LNCAP (cell line): Measurements from ENCODE around the gene CD300H.

Source experiments
- CTCF ChIP-seq: fragments of 450-650 bp; IDR thresholded peaks from 2 replicates; pipeline ENCODE4 v1.5.1; 2017; ENCODE audit warnings: mild to moderate bottlenecking

The CD300H gene

GRCh38 chr17:74598346-74599022, 31.2 kb upstream of the CD300H start:
- no peak for TF ChIP-seq CTCF

GRCh38 chr17:74597069-74597790, 29.9 kb upstream of the CD300H start:
- TF ChIP-seq CTCF = no peak

DNA sequence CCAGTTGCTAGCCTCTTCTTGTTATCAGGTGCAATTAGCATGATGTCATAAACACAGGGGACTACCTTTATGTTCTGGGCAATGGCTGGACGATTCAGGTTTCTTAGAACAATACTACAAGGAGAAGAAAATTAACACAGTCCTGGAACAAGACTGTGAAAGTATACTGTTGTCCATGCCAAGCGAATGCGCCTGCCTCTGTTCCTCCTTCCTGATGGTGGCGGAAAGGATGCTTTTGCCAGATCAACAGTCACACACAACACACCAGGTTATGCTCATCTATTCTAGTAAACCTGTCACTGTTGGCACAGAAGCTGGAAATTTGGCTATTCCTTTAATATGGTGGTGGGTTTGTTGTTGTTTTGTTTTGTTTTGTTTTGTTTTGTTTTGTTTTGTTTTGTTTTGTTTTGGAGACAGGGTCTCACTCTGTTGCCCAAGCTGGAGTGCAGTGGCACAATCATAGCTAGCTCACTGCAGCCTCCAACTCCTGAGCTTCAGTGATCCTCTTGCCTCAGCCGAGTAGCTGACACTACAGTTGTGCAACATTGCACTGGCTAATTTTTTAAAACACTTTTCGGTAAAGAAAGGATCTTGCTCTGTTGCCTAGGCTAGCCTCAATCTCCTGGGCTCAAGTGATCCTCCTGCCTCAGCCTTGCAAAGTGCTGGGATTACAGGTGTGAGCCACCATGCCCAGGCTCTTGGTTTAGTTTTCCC, 27.9 kb upstream of the CD300H start:
- TF ChIP-seq CTCF = no peak

- no peak for TF ChIP-seq CTCF
Observed at GRCh38 chr17:74592087-74592990, 25.0 kb upstream of the CD300H start, which contains the start of gene CD300LD. Gene CD300LD (minus strand): TSS chr17:74592283. CDS start chr17:74592202, 81 bp downstream.

DNA sequence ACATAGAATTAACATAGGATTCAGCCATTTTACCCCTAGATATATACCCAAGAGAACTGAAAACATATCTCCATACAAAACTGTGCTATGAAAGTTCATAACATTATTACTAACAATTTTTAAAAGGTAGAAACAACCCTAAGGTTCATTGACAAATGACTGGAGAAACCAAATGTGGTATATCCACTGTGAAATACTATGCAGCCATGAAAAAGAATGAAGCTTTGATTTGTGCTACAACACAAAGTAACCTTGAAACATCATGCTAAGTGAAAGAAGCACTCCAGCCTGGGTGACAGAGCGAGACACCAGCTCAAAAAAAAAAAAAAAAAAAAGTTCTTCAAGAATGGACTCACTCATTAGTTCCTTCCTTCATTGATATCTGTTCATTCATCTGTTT, 24.2 kb upstream of the CD300H start:
- TF ChIP-seq CTCF = no peak

GRCh38 chr17:74585711-74586110, 18.4 kb upstream of the CD300H start:
- TF ChIP-seq CTCF = no peak
